Cardiac fibroblast (primary cell): ENCODE measurements around the gene ADH1B.
"Not testable (repeated sequence)": the region's sequence is repeated elsewhere in the genome, so short reads cannot be mapped to it uniquely, and the experiment has no call there.

Experiments
- DNase-seq, 2 donors: peaks; one replicate each; pipeline versions ENCODE4 v3.0.0 to v3.0.0-alpha.2; 2010; ENCODE audit warnings: low read depth in 2 of 2
- H3K4me3 ChIP-seq, 2 donors: replicated peaks in 1 of 2; 1 replicate in 1 of 2; 2 replicates in 1 of 2; pipeline ENCODE4 v1.5.1; 2011; ENCODE audit warnings: low read depth in 2 of 2, low read length in 2 of 2, mild to moderate bottlenecking in 2 of 2, moderate library complexity in 1 of 2
- CTCF ChIP-seq: IDR thresholded peaks from one replicate; pipeline ENCODE4 v1.5.1; 2011; ENCODE audit warnings: low read depth, mild to moderate bottlenecking, low read length, inconsistent platforms

ADH1B gene

GRCh38 chr4:99323756-99324155, 2.6 kb upstream of the ADH1B start:
- DNase-seq, result peak; percentile 70 to 92
- H3K4me3 ChIP-seq, result no peak overlapping the region
- TF ChIP-seq CTCF, result no peak

- DNase-seq, result not testable (repeated sequence)
Observed at GRCh38 chr4:99317811-99318210, 3.4 kb downstream of the ADH1B start.

GRCh38 chr4:99317354-99317753, 3.8 kb downstream of the ADH1B start:
- no peak overlapping the region for H3K4me3 ChIP-seq

More at GRCh38 chr4:99317811-99318210, 3.4 kb downstream of the ADH1B start:
- H3K4me3 ChIP-seq, result not testable (repeated sequence)

GRCh38 chr4:99315839-99316238, 5.4 kb downstream of the ADH1B start:
- TF ChIP-seq CTCF, result no peak
- no peak overlapping the region for H3K4me3 ChIP-seq
- DNase-seq, result no peak

More at GRCh38 chr4:99317354-99317753, 3.8 kb downstream of the ADH1B start:
- DNase-seq, result no peak
- TF ChIP-seq CTCF, result no peak

- no peak for TF ChIP-seq CTCF
- no peak overlapping the region for H3K4me3 ChIP-seq
- DNase-seq, result no peak
Observed at GRCh38 chr4:99314211-99314610, 7.0 kb downstream of the ADH1B start.

GRCh38 chr4:99310389-99310788, 10.8 kb downstream of the ADH1B start:
- H3K4me3 ChIP-seq, result no peak overlapping the region
- DNase-seq, result no peak
- TF ChIP-seq CTCF, result no peak

GRCh38 chr4:99305638-99306400, 15.4 kb downstream of the ADH1B start:
- TF ChIP-seq CTCF, result no peak
- DNase-seq, result no peak
- H3K4me3 ChIP-seq, result no peak overlapping the region
